Mammary epithelial cell (primary cell): ENCODE data around the gene LHPP.

Source experiments
- CTCF ChIP-seq, 2 donors: IDR thresholded peaks in 1 of 2; conservative IDR thresholded peaks in 1 of 2; 2 replicates each; pipeline ENCODE4 v1.5.1; 2011 to 2012; ENCODE audit warnings: inconsistent platforms in 2 of 2, low read length in 2 of 2, mild to moderate bottlenecking in 2 of 2, control low read depth in 1 of 2, low read depth in 1 of 2; ENCODE audit not compliant: insufficient read depth in 1 of 2; ENCODE audit errors: extremely low read depth in 1 of 2
- EZH2 ChIP-seq: IDR thresholded peaks from 2 replicates; pipeline ENCODE4 v1.6.1; 2012; ENCODE audit warnings: low read length, inconsistent platforms, borderline replicate concordance

GRCh38 chr10:124539935-124540641, 78.5 kb downstream of the LHPP start:
- TF ChIP-seq EZH2 (no peak), CTCF (conservative IDR thresholded peaks at IDR 0.05 in 1 of 2, IDR thresholded peaks at IDR 0.05 in 1 of 2; ENCODE audit: extremely low read depth in 1 of 2, insufficient read depth in 1 of 2, low read depth in 1 of 2, low read length in 2 of 2) (peak; percentile 25 to 56)
